H1 (cell line): ENCODE data around the gene KIAA0586. TPM values are rescaled to one million over a fixed set of nuclear protein-coding genes. Genes with fewer than 3 reads are reported as not detected.

Experiments
- CHD1 ChIP-seq: IDR thresholded peaks from 2 replicates; pipeline ENCODE4 v1.6.1; 2012; ENCODE audit warnings: low read depth, low read length, improper control_type of control experiment
- polyA plus RNA-seq, 7 experiments: library from polyadenylated mRNA; depleted of rRNA in 3 of 7; stranded (reverse) in 5 of 7; unstranded in 2 of 7; fragments of >200 nt in 5 of 7; fragments of 200-250 nt in 2 of 7; gene quantifications; 1 replicate in 5 of 7; 2 replicates in 1 of 7; 4 replicates in 1 of 7; pipeline versions ENCODE4 v1.2.1 to v1.2.3, GENCODE V29; 2011 to 2013; ENCODE audit warnings: missing spikeins in 2 of 7, mixed read lengths in 2 of 7
- total RNA-seq: library from RNA; stranded (reverse); fragmentation: NEBNext Ultra II Directional; extraction: Animal tissue kit (Norgen Biotek cat#: 25700); gene quantifications from 2 replicates; pipeline ENCODE4 v1.2.1, GENCODE V29; 2021
- TF ChIP-seq, protein P1 (sequence below): fragments of 300-600 bp; sonication (generic); IDR thresholded peaks from 2 replicates; pipeline ENCODE4 v1.7.1; 2012; ENCODE audit warnings: low read length, moderate library complexity, mild to moderate bottlenecking, inconsistent platforms; ENCODE audit not compliant: insufficient replicate concordance

The KIAA0586 gene
- total and polyA plus RNA-seq, 2 of the 8 experiments (the other 6 are each of a cell fraction or from before 2014, with no cell fraction given), result 7.2 to 24.8 TPM

DNA sequence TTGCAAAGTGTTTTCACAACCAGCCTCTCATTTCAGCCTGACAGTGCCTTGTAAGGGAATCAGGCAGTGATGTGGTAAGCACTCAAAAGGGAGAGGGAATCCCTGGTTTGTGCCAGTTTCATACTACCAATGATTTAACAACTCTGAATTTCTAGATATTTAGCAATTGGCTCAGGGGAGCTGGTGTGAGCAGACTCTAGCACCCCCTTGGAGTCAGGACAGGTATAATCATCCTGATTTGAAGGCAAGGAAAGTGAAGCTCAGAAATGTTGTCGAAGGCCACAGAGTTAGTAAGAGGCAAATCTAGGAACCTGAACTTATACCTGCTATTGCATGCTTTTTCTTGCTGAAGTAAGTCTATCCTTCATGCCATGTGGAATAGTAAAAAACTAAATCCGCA lies 147.1 kb downstream of the KIAA0586 start (continued):
- TF ChIP-seq, protein P1, sequence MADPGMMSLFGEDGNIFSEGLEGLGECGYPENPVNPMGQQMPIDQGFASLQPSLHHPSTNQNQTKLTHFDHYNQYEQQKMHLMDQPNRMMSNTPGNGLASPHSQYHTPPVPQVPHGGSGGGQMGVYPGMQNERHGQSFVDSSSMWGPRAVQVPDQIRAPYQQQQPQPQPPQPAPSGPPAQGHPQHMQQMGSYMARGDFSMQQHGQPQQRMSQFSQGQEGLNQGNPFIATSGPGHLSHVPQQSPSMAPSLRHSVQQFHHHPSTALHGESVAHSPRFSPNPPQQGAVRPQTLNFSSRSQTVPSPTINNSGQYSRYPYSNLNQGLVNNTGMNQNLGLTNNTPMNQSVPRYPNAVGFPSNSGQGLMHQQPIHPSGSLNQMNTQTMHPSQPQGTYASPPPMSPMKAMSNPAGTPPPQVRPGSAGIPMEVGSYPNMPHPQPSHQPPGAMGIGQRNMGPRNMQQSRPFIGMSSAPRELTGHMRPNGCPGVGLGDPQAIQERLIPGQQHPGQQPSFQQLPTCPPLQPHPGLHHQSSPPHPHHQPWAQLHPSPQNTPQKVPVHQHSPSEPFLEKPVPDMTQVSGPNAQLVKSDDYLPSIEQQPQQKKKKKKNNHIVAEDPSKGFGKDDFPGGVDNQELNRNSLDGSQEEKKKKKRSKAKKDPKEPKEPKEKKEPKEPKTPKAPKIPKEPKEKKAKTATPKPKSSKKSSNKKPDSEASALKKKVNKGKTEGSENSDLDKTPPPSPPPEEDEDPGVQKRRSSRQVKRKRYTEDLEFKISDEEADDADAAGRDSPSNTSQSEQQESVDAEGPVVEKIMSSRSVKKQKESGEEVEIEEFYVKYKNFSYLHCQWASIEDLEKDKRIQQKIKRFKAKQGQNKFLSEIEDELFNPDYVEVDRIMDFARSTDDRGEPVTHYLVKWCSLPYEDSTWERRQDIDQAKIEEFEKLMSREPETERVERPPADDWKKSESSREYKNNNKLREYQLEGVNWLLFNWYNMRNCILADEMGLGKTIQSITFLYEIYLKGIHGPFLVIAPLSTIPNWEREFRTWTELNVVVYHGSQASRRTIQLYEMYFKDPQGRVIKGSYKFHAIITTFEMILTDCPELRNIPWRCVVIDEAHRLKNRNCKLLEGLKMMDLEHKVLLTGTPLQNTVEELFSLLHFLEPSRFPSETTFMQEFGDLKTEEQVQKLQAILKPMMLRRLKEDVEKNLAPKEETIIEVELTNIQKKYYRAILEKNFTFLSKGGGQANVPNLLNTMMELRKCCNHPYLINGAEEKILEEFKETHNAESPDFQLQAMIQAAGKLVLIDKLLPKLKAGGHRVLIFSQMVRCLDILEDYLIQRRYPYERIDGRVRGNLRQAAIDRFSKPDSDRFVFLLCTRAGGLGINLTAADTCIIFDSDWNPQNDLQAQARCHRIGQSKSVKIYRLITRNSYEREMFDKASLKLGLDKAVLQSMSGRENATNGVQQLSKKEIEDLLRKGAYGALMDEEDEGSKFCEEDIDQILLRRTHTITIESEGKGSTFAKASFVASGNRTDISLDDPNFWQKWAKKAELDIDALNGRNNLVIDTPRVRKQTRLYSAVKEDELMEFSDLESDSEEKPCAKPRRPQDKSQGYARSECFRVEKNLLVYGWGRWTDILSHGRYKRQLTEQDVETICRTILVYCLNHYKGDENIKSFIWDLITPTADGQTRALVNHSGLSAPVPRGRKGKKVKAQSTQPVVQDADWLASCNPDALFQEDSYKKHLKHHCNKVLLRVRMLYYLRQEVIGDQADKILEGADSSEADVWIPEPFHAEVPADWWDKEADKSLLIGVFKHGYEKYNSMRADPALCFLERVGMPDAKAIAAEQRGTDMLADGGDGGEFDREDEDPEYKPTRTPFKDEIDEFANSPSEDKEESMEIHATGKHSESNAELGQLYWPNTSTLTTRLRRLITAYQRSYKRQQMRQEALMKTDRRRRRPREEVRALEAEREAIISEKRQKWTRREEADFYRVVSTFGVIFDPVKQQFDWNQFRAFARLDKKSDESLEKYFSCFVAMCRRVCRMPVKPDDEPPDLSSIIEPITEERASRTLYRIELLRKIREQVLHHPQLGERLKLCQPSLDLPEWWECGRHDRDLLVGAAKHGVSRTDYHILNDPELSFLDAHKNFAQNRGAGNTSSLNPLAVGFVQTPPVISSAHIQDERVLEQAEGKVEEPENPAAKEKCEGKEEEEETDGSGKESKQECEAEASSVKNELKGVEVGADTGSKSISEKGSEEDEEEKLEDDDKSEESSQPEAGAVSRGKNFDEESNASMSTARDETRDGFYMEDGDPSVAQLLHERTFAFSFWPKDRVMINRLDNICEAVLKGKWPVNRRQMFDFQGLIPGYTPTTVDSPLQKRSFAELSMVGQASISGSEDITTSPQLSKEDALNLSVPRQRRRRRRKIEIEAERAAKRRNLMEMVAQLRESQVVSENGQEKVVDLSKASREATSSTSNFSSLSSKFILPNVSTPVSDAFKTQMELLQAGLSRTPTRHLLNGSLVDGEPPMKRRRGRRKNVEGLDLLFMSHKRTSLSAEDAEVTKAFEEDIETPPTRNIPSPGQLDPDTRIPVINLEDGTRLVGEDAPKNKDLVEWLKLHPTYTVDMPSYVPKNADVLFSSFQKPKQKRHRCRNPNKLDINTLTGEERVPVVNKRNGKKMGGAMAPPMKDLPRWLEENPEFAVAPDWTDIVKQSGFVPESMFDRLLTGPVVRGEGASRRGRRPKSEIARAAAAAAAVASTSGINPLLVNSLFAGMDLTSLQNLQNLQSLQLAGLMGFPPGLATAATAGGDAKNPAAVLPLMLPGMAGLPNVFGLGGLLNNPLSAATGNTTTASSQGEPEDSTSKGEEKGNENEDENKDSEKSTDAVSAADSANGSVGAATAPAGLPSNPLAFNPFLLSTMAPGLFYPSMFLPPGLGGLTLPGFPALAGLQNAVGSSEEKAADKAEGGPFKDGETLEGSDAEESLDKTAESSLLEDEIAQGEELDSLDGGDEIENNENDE, result no peak
- TF ChIP-seq CHD1, result no peak
